Activated CD8-positive, alpha-beta memory T cell treated with anti-CD3 and anti-CD28 coated beads for 36 hours (primary cell): ENCODE measurements around the gene TBC1D3B. TPM values are rescaled to one million over a fixed set of nuclear protein-coding genes. Genes with fewer than 3 reads are reported as not detected.

ENCODE experiments used
- CTCF ChIA-PET: fragments of 350-600 bp; sonication (Branson Sonifier 250); formaldehyde crosslinking; loops from one replicate; lab custom pipeline; 2021; ENCODE audit warnings: antibody characterized with exemption; lab: Charles Lee
- POLR2A ChIA-PET: fragments of 350-600 bp; sonication (Branson Sonifier 250); formaldehyde crosslinking; loops from one replicate; lab custom pipeline; 2021; ENCODE audit warnings: antibody characterized with exemption; lab: Charles Lee
- total RNA-seq, 2 experiments: library from RNA; stranded (reverse); gene quantifications; one replicate each; pipeline ENCODE4 v1.2.3, GENCODE V29; 2021

TBC1D3B gene
- total RNA-seq, 2 experiments from 2014 or later, result 3.2 to 3.3 TPM

- ChIA-PET CTCF (interaction anchor here (0.6 to 1.4 kb wide), 3 partner anchors 72 to 267 kb away, joined by 3 to 5 read pairs (median 4); no protein-coding TSS in a partner anchor), POLR2A (interaction anchor here (1.0 kb wide), 1 partner anchor 55 kb away, joined by 3 read pairs; the partner anchor contains the start of gene CCL3)
These were observed 31.3 kb downstream of the TBC1D3B start for GRCh38 chr17:36144981-36145729.

GRCh38 chr17:36144014-36144413 lies 32.4 kb downstream of the TBC1D3B start:
- CTCF ChIA-PET, result interaction anchor here (1.4 kb wide), 1 partner anchor 71 kb away, joined by 3 read pairs; no protein-coding TSS in a partner anchor
- POLR2A ChIA-PET, result no interaction called here

- ChIA-PET CTCF (interaction anchor here (1.2 kb wide), 1 partner anchor 167 kb away, joined by 3 read pairs; no protein-coding TSS in a partner anchor), POLR2A (interaction anchor here (0.7 kb wide), 1 partner anchor 167 kb away, joined by 3 read pairs; no protein-coding TSS in a partner anchor)
These were observed 33.6 kb downstream of the TBC1D3B start for GRCh38 chr17:36142806-36143205.

- POLR2A ChIA-PET, result interaction anchor here (0.7 kb wide), 1 partner anchor 167 kb away, joined by 3 read pairs; no protein-coding TSS in a partner anchor
These were observed 34.2 kb downstream of the TBC1D3B start for GRCh38 chr17:36142235-36142634.

GRCh38 chr17:36136439-36136838 lies 40.0 kb downstream of the TBC1D3B start:
- CTCF ChIA-PET, result interaction anchor here (1.5 kb wide), 1 partner anchor 12 kb away, joined by 3 read pairs; no protein-coding TSS in a partner anchor
- POLR2A ChIA-PET, result no interaction called here

More at GRCh38 chr17:36142235-36142634, 34.2 kb downstream of the TBC1D3B start:
- CTCF ChIA-PET, result no interaction called here

GRCh38 chr17:36136036-36136435 lies 40.4 kb downstream of the TBC1D3B start:
- POLR2A ChIA-PET, result no interaction called here
- CTCF ChIA-PET, result interaction anchor here (1.5 kb wide), 1 partner anchor 12 kb away, joined by 3 read pairs; no protein-coding TSS in a partner anchor

GRCh38 chr17:36135465-36135864 lies 41.0 kb downstream of the TBC1D3B start:
- CTCF ChIA-PET, result interaction anchor here (1.5 kb wide), 1 partner anchor 13 kb away, joined by 3 read pairs; no protein-coding TSS in a partner anchor
- POLR2A ChIA-PET, result no interaction called here

GRCh38 chr17:36133602-36134236 lies 42.7 kb downstream of the TBC1D3B start:
- ChIA-PET POLR2A (no interaction called here), CTCF (interaction anchor here (1.4 to 2.8 kb wide), 2 partner anchors 15 to 16 kb away, joined by 3 to 13 read pairs; no protein-coding TSS in a partner anchor)

GRCh38 chr17:36132421-36132831 lies 44.0 kb downstream of the TBC1D3B start:
- ChIA-PET CTCF (interaction anchor here (1.4 to 2.8 kb wide), 2 partner anchors 14 to 17 kb away, joined by 4 to 13 read pairs; no protein-coding TSS in a partner anchor), POLR2A (no interaction called here)

- POLR2A ChIA-PET, result no interaction called here
- CTCF ChIA-PET, result interaction anchor here (1.4 to 2.8 kb wide), 2 partner anchors 15 to 17 kb away, joined by 4 to 13 read pairs; no protein-coding TSS in a partner anchor
These were observed 44.5 kb downstream of the TBC1D3B start for GRCh38 chr17:36131931-36132330.

GRCh38 chr17:36131421-36131820 lies 45.0 kb downstream of the TBC1D3B start:
- ChIA-PET CTCF (interaction anchor here (2.8 kb wide), 1 partner anchor 18 kb away, joined by 13 read pairs; no protein-coding TSS in a partner anchor), POLR2A (no interaction called here)

- CTCF ChIA-PET, result interaction anchor here (0.7 kb wide), 1 partner anchor 152 kb away, joined by 4 read pairs; no protein-coding TSS in a partner anchor
These were observed 46.1 kb downstream of the TBC1D3B start for GRCh38 chr17:36130346-36130745.

GRCh38 chr17:36129616-36130015 lies 46.8 kb downstream of the TBC1D3B start:
- CTCF ChIA-PET, result interaction anchor here (0.6 kb wide), 1 partner anchor 123 kb away, joined by 3 read pairs; no protein-coding TSS in a partner anchor

More at GRCh38 chr17:36130346-36130745, 46.1 kb downstream of the TBC1D3B start:
- POLR2A ChIA-PET, result no interaction called here

GRCh38 chr17:36128411-36128978 lies 47.9 kb downstream of the TBC1D3B start:
- ChIA-PET CTCF (interaction anchor here (0.9 kb wide), 1 partner anchor 20 kb away, joined by 4 read pairs; no protein-coding TSS in a partner anchor), POLR2A (no interaction called here)

More at GRCh38 chr17:36129616-36130015, 46.8 kb downstream of the TBC1D3B start:
- POLR2A ChIA-PET, result no interaction called here

- ChIA-PET POLR2A (no interaction called here), CTCF (interaction anchor here (0.9 kb wide), 1 partner anchor 21 kb away, joined by 4 read pairs; no protein-coding TSS in a partner anchor)
These were observed 48.5 kb downstream of the TBC1D3B start for GRCh38 chr17:36127911-36128310.

- CTCF ChIA-PET, result interaction anchor here (0.9 kb wide), 1 partner anchor 22 kb away, joined by 4 read pairs; no protein-coding TSS in a partner anchor
- POLR2A ChIA-PET, result no interaction called here
These were observed 49.1 kb downstream of the TBC1D3B start for GRCh38 chr17:36127199-36127893.

- ChIA-PET POLR2A (no interaction called here), CTCF (interaction anchor here (1.3 to 1.7 kb wide), 2 partner anchors 24 to 155 kb away, joined by 3 to 4 read pairs; no protein-coding TSS in a partner anchor)
These were observed 51.3 kb downstream of the TBC1D3B start for GRCh38 chr17:36124879-36125824.
